ENCODE results near the gene FUT2. TPM values are rescaled to one million over a fixed set of nuclear protein-coding genes. Genes with fewer than 3 reads are reported as not detected.
"Not testable (repeated sequence)": the region's sequence is repeated elsewhere in the genome, so short reads cannot be mapped to it uniquely, and the experiment has no call there.

The FUT2 gene
- total RNA-seq, 1 donor from 2014 or later = not detected

- DNase-seq (ENCODE audit: low read depth) = peak; percentile 78
These were observed 2.3 kb downstream of the FUT2 start for GRCh38 chr19:48698046-48698445.

GRCh38 chr19:48702701-48703100 is 6.9 kb downstream of the FUT2 start:
- no peak for DNase-seq (ENCODE audit: low read depth)

- no peak for DNase-seq (ENCODE audit: low read depth)
These were observed 7.5 kb downstream of the FUT2 start for GRCh38 chr19:48703316-48703715.

- DNase-seq (ENCODE audit: low read depth) = no peak
These were observed 9.7 kb downstream of the FUT2 start for GRCh38 chr19:48705431-48705830.

GRCh38 chr19:48708471-48708870 is 12.7 kb downstream of the FUT2 start:
- DNase-seq (ENCODE audit: low read depth) = no peak

- no peak for DNase-seq (ENCODE audit: low read depth)
These were observed 15.4 kb downstream of the FUT2 start for GRCh38 chr19:48711106-48711662.

GRCh38 chr19:48713041-48713863 is 17.5 kb downstream of the FUT2 start:
- no peak for DNase-seq (ENCODE audit: low read depth)

GRCh38 chr19:48713864-48714755 is 18.3 kb downstream of the FUT2 start:
- peak; percentile 100 for DNase-seq (ENCODE audit: low read depth)

GRCh38 chr19:48714759-48715675 is 19.2 kb downstream of the FUT2 start:
- peak; percentile 22 for DNase-seq (ENCODE audit: low read depth)

GRCh38 chr19:48715681-48716171 is 20.0 kb downstream of the FUT2 start:
- peak; percentile 71 for DNase-seq (ENCODE audit: low read depth)

- peak; percentile 75 for DNase-seq (ENCODE audit: low read depth)
These were observed 21.0 kb downstream of the FUT2 start for GRCh38 chr19:48716562-48717291.

- not testable (repeated sequence) for DNase-seq (ENCODE audit: low read depth)
These were observed 22.3 kb downstream of the FUT2 start for GRCh38 chr19:48718106-48718505.

GRCh38 chr19:48718711-48719231 is 23.0 kb downstream of the FUT2 start:
- no peak for DNase-seq (ENCODE audit: low read depth)

GRCh38 chr19:48719263-48720171 is 23.7 kb downstream of the FUT2 start, which contains the start of gene MAMSTR:
MAMSTR (minus strand) TSS chr19:48719725; CDS start chr19:48719031, 694 bp downstream.
- DNase-seq (ENCODE audit: low read depth) = peak; percentile 78

GRCh38 chr19:48720251-48720612 is 24.5 kb downstream of the FUT2 start:
- no peak for DNase-seq (ENCODE audit: low read depth)

- DNase-seq (ENCODE audit: low read depth) = peak; percentile 100
These were observed 25.0 kb downstream of the FUT2 start for GRCh38 chr19:48720613-48721296.

GRCh38 chr19:48722196-48722708 is 26.5 kb downstream of the FUT2 start:
- no peak for DNase-seq (ENCODE audit: low read depth)

Data from myocyte (in vitro differentiated cells).